Measurements from ENCODE around the gene NHSL2.

Gene NHSL2

DNA sequence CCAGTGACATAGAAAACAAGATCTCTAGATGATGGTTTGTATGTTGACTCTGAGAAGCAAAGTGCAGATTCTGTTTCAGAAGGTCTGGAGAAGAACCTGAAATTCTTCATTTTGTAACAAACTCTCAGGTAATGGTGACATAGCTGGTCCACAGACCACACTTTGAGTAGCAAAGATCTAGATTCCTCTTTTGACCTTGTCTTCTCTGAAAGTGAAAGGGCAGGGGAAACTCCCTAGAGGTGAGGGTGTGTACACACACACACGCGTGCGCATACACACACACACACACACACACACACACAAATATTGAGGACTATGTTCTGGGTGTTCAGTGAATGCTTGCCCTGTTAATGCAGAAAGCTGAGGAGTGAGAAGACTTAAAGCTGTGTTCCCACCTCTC, 110.1 kb downstream of the NHSL2 start:
- DNase-seq = no peak

DNA sequence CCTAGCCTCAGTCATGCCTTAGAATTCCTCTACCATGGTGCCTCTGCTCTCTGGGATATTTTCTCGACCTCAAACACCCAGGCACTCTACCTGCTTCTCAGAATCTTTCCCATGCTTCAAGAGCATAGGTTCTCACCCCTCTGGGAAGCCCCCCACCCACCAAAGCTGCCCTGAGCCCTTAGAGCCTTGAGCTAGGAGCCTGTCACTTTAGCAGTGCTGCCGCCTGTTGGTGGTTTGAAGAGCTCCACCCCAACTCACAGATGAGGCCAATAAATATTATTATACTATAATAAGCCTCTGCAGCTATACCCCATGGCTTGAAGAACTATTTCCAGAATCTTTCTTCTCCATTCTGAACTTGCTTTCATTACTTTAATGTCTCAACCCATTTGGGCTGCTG, 111.3 kb downstream of the NHSL2 start:
- no peak for DNase-seq

DNA sequence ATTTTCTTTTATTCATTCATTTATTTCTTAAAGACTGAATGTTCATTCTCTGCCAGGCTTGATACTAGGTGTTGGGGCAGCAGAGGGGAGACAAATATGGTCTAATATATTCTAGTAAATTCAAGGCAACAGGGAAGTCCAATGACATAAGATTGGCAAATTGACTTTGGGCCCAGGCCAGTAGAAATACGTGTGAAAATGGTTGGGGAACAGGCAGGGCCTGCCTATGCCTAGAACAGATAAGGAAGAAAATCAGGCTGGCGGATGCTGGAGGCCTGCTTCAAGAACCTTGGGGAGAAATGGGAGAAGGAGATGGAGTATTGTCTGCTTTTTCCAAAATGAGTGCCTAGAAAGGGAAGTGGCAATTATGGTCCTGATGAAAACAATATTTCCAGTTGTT, 112.4 kb downstream of the NHSL2 start:
- no peak for DNase-seq

DNA sequence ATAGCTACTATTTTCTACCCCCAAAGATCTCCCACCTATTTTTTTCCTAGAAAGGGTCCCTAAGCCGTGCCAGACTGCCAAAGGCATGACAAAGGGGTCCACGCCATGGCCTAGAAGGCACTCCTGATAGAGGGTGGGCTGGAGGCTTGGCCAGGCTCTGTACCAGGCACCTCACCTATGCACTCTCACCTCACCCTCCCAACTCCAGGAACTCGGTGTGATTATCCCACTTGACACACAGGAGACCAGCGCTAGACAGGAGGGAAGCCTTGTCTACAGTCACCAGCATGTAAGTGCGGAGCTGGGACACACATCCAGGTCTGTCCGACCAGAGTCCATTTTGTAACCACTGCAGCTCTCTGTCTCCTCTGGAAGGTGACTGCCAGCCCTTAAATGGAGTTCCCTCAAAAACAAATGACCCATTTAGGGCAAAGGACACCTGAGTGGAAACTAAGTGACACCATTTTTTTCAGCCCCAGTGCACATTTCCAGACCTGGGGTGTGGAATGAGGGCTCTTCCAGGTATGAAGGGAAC, 114.7 kb downstream of the NHSL2 start:
- no peak for DNase-seq

DNA sequence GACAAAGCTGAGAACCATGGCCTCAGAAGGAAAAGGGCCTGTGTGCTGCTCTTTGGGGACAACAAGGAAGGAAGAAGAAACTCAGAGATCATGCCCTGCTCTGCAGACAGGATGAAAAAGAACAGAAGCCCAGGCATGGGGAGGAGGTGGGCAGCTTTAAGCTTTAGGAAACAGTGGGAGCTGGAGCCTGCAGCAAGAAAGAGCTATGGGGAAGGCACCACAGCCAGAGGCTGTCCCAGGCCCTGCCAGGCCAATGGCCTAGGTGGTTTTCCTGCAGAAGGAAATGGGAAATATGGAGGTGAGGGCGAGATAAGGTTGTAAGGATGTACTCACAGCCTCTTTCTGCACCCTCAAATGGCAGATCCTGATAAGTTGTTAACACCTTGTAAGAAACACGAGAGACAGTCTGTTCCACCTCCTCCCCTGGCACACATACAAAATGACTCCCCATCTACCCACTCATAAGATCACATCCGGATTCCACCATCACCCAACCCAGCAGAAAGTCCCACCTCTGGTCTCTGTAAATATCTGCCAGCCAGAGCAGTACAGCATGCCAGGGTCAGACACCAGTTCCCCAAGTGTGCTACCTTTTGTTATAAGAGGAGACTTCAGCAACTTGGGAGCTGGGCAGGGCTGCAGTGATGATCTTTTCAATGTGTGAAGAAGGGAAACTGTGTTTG, 115.8 kb downstream of the NHSL2 start:
- no peak for DNase-seq

DNA sequence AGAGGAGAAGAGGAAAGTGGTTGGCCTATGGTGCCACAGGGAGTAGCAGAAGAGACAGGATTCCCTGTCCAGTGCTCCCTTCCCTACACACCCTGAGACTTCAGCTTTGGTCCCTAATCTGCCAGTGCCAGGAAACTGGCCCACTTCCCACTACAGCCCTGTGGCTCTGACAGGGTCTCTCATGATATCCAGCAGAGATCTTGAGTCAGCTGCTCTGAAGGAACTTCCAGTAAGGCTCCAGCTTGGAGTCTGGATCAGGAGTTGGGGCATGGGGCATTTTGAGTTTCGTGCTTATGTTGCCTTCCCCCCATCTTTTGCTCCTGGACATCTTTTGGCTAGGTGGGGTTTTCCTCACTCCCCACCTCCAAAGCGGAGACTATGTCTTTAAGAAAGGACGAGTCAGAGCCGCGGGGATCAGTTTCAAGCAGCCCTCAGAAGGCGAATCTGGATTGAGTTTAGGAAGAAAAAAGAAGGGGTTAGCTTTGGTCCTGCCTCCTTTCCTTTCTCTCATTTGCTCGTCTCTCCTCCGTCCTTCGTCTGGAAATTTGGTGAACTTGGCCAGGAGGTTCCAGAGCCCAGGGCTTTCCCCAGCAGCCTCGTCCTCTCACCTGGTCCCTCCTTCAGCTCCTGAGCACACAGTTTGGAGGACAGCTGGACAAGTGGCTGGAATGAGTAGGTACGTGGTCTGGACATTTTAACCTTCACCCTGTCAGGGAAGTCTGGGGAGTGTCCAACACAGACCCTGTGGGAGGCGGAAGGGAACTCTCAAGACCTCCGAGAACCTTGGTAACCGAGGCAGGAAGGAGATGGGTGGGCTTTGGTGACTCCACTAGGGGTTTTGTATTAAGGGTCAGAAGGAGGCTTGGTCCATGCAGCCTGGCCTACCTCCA, 116.6 kb downstream of the NHSL2 start:
- no peak for DNase-seq

DNA sequence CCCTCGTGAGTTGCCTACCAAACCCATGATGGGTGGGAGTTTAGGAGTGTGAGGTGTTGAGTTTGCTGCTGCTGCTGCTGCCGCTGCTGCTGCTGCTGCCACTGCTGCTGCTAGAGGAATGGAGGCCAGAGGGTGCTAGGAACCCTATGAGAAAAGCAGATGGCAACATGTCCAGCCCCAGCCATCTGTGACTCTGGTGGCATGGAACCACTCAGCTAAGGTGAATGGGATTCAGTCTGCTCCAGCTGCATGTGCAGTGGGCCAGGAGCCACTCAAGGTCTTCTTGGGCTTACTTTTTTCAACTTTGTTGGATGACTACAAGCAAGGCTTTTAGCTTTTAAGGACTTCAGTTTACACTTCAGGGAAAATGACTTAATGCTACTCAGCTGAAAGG, 117.3 kb downstream of the NHSL2 start:
- DNase-seq = no peak

DNA sequence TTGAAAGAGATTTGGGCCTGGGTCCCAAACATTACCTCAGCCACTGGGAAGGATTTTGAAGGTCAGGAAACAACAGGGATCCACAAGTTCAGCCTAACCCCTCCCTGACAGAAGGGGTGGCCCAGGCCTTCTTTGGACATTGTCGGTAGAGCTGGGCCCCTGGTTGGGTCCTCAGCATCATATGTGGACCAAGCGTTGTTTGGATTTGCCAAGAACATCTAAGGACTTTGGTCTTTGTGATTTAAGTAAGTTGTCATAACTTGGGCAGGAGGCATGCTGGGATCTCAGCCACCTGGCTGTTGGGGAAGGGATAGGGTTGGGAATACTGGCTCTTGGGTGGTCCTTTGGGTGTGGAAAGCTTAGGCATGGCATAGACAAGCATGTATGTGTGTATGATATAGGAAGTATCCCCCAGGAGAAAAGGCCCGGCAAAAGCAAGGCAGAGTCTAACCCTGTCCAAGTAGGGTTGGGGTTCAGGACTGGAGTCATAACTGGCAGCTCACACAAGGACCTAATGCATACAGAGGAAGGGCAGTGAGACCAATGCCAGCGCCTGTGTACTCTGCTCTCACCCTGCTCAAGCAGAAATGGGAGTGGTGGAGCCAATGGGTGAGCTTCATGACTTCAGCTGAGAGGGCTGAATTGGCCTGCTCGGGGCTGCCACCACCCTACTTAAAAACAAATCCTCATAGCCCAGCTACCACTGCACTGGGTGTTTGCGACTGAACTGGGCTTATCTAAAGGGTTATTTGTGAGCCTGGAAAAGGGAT, 118.2 kb downstream of the NHSL2 start:
- DNase-seq = no peak

DNA sequence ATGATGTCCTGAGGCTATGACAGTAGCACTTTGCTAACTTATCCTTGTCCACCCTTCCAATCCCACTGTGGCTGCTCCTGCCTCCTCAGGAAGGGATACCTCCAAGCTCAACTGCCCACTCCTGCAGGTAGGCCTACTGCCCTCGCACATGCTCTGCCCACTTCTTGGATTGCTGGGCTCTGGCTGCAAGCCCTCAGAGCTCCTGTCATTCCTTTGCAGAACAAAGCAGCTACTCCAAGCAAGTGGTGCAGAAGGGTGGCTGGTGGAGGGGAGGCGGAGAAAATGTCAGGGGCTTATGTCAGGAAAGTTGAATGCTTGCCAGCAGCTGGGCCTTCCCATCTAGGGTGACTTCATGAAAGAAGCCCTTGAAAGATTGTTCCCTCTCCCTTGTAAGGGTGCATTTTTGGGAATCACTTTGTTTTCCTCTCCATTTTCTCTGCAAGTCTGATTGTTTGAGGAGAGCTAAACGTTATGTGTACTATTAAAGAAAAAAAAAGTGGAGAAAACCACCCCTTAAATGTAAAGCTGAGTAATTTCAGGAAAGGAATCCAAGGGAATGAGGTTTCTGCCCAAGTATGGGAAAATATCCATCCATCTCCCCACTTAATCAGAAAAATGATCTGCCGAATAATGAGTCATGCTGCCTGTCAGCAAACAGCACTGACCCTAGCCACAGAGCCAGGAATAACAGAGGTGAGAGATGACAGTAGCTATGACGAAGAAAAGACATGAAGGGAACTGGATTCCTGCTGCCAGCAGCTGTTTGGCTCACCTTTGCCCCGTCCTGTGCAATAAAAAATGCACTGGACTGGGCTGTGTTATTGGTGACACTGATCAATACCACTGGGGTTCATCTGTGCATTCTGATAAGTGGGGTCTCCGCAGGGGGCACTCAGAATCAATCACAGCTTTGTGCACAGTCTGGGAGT, 119.1 kb downstream of the NHSL2 start:
- DNase-seq = no peak

DNA sequence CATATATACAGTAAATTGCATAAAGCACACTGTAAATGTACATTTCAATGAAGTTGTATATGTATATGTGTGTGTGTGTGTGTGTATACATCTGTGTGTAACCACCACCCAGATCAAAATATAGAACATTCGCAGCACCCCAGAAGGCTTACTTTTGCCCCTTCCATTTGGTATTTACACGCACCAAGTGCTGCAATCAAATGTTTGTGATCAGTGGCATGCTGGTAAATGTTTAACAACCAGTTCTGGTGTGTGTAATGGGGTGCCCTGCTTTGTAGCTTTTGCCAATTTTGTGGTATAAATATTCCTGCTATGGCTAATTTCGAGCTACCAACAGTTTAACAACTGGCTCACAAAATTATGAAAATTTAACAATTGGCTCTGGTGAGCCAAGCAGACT, 119.8 kb downstream of the NHSL2 start:
- DNase-seq = no peak

DNA sequence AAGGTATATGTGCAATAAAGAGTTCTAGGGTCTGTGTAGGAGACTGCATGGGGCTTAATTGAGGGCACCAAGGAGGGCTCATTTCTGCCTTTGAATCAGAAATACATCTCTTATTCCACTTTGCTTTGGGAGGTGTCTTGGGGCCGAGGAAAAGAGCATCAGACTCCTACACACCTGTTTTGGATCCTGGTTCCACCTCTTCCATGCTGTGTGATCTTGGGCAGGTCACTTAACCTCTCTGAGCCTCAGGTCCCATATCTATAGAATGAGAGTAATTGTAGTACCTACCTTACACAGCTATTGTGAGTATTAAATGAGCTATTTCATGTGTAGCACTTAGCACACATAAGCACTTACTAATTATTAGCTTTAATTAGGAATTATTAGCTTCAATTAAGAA, 120.5 kb downstream of the NHSL2 start:
- DNase-seq = no peak

DNA sequence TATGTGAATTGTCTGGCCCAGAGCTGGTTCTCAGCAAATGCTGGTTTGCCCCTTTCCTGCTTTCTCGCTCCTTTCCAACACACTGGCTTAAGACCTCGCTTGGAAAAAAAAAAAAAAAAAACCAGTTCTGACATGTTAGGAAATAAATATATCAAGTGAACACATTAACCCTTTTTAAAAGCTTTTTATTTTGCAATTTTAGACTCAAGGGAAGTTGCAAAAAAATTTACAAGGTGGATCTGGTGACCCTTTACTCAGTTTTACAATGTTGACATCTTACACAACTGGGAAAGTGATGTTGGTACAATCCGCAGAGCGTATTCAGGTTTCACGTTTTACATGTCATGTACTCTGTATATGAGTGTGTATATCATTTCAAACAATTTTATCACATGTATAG, 121.0 kb downstream of the NHSL2 start:
- no peak for DNase-seq

DNA sequence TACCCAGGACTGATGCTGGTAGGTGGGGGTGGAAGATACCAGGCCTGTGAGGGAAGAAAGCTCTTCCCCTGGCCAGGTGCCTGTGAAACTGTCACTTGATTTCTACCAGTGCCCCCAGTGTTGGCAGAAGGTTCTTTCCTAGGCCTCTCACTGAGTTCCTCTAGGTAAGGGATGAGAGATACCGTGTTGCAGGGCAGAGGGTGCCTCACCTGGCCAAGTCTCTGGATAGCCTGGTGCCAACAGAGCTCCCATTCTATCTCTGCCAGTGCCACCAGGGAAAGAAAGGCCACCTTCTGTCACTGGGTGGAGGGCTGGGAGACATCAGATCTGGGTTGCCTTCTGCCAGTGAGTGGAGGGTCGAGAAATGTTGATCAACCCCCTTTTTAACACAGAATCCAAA, 127.0 kb downstream of the NHSL2 start:
- DNase-seq = no peak

DNA sequence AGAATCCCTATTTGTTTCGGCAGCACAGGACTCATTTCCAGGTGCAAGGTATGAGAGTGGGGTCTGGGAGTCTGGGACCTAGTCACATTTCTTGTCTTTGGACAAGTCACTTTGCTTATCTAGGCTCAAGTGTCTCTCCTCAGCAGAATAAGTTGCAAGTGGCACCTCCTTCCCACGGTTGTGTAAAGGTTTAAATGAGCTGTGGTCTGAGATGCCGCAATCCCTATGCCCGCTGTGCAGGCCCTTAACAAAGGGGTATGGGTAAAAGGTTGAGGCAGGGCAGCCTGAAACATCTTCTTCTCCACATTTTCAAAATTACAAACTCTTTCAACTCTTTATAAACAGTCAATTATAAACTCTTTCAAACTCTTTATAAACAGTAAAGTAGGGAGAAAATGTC, 127.4 kb downstream of the NHSL2 start:
- no peak for DNase-seq

DNA sequence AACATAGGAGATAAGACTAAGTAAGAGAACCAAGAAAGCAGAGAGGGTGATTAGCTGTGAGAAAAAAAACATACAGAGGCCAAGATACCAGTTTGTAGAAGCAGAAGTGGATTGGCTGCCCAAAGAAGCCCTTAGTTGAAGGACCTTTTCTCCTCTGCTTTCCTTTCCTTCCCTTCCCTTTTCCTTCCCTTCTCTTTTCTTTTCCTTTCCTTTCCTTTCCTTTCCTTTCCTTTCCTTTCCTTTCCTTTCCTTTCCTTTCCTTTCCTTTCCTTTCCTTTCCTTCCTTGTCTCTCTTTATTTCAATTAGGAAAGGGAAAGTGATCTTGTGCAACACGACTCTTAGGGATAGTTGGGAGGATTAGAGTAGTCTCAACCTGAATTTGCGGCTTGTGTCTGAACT, 128.2 kb downstream of the NHSL2 start:
- no peak for DNase-seq

DNA sequence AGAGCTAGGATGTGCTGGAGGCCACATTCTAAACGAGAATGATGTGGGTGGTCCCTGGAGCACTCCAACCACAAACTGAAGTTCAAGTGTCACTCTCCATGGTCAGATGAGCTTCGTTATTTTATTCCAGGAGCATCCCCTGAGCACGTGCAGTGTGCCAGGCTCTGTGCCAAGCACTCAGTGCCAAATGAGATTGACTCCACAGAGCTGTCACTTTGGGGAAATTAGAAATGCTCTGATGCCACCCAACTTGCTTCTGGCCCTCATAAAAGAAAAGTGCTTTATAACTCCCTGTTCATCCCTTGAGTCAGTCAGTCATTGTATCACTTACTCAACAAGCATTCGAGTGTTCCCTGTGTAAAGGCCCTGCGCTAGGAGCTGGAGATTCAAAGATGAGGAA, 129.9 kb downstream of the NHSL2 start:
- no peak for DNase-seq

DNA sequence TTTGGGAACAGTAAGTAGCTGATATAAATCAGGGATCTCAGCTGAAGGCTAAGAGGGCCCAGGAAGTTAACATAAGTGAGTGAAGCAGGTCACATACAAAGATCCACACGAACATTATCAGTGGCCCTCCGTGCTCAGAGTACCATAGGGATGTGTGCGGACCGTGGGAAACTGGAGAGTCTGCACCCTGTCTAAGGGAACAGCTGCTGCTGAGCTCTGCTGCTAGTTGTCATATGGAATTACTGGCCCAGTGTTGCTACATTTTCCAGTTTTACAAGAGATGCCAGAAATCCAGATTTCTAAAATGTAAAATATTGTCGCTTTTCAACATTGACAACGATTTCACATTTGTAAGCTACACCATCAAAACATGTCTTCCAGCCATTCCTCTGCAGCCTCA, 130.5 kb downstream of the NHSL2 start:
- no peak for DNase-seq

DNA sequence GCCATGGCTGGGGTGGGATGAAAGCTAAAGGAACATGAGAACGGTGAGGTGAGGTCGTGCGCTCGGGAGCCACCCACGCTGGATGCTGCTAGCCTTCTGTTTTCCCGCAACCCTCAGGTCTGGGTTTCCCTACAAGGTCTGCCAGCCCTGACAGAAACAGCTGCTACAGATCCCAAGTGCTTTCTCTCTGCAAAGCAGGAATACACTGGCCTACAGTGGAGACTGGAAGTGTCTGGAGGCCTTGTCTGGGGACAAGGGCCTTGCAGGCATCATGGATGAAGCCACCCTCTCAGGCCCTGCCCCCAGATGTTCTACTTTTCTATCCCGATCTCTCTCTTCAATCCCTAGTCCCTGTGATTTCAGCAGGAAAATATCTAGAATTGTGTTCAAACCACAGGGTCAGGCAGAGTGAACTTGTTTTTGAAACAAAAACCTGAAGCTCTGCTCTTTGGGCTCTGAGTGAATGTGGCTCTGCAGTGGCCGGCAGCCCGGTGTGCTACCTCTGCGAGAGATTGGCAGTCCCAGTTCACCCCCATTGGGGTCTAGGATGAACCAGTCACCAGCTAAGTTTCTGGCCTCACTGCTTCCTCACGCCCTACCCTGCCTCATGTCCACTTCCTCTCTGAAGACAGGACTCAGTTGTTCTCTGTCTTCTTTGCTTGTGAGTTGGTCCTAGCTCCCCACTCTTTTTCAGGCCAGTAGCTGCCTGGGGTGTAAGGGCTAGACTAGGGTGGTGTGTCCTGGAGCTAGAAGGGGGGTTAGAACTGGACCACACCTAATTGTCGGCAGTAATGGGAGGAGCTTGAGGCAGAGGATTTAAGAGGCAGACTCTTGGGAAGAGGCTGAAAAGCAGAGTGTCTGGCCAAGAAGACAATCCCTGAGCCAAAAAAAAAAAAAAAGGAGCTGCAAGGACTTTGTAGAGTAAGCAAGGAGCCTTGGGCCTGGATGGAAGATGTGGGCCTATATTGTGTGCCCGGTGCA, 131.5 kb downstream of the NHSL2 start:
- no peak for DNase-seq

DNA sequence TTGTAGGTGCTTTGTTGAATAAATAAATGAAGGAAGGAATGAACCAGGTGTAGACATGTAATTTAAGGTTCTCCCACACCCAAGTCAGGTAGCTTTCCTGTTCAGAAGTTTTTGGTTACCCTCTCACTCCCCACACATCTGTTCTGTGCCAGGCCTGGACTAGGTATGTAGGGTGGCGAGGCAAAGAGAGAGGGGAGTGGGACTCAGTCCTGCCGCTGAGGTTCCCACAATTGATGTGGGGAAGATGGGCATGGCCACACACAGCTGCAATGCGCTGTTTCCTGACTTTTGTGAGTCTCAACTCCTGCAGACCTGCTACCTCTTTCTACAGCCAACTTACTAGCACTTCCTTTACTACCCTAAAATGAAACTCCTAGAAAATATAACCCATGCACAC, 132.2 kb downstream of the NHSL2 start:
- no peak for DNase-seq

DNA sequence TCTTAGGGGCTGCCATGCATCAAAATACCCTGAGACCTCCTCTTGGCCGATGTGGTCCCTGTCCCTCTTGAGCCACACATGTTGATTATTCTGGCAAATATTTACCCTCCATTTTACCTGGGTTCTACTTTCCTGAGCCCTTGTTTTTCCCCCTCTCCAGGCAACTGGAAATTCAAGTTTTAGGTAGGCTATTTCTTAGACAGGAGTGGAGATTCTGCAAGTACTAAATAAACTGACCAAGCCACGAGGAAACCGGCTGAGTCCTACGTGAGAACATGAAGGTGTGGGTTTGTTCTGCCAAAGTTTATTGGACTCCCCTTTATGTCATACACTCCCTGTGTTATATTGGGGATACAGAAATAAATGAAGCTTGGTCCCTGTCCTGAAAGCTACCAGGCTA, 133.0 kb downstream of the NHSL2 start:
- no peak for DNase-seq

DNA sequence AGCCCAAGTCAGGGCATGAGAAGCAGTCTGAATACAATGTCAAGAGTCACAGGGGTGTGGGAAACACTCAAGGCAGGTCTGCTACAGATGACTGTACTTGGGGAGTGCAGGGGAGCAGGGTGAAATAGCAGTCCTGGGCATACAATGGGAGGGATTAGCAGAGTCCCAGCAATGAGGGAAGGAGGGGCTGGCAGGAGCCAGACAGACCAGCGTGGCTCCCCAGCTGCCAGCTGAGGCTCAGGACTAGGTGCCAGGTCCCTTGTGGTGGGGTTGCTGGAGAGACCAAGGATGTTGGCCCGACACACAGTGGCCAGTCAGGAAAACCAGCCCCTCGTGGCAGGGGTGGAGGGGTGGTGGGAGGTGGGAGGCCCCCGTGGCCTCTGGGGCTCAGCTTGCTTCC, 134.5 kb downstream of the NHSL2 start:
- no peak for DNase-seq

Data from activated naive CD4-positive, alpha-beta T cell (primary cell).